Right forelimb (tissue), 1 donor: ENCODE results near the gene ZC3H18.

ENCODE experiments used
- DNase-seq: peaks from one replicate; pipeline ENCODE4 v3.0.0-alpha.2; 2018

ZC3H18 gene

GRCh38 chr16:88585269-88585668 lies 15.1 kb downstream of the ZC3H18 start:
- no peak for DNase-seq

- DNase-seq = no peak
These were observed 15.9 kb downstream of the ZC3H18 start for GRCh38 chr16:88585927-88586581.

GRCh38 chr16:88588148-88588547 lies 17.9 kb downstream of the ZC3H18 start:
- no peak for DNase-seq

GRCh38 chr16:88588754-88589153 lies 18.6 kb downstream of the ZC3H18 start:
- no peak for DNase-seq

GRCh38 chr16:88589441-88589840 lies 19.2 kb downstream of the ZC3H18 start:
- no peak for DNase-seq

GRCh38 chr16:88591577-88592021 lies 21.4 kb downstream of the ZC3H18 start:
- no peak for DNase-seq

- no peak for DNase-seq
These were observed 22.9 kb downstream of the ZC3H18 start for GRCh38 chr16:88593061-88593460.

GRCh38 chr16:88593489-88593888 lies 23.3 kb downstream of the ZC3H18 start:
- DNase-seq = no peak

GRCh38 chr16:88593910-88594309 lies 23.7 kb downstream of the ZC3H18 start:
- DNase-seq = no peak

GRCh38 chr16:88595101-88595500 lies 24.9 kb downstream of the ZC3H18 start:
- DNase-seq = no peak

- no peak for DNase-seq
These were observed 25.7 kb downstream of the ZC3H18 start for GRCh38 chr16:88595921-88596320.

GRCh38 chr16:88596483-88596882 lies 26.3 kb downstream of the ZC3H18 start:
- DNase-seq = no peak

- DNase-seq = no peak
These were observed 27.8 kb downstream of the ZC3H18 start for GRCh38 chr16:88597856-88598491.

GRCh38 chr16:88599092-88599733 lies 29.0 kb downstream of the ZC3H18 start:
- peak; percentile 55 for DNase-seq

GRCh38 chr16:88599825-88600538 lies 29.8 kb downstream of the ZC3H18 start:
- DNase-seq = no peak

- no peak for DNase-seq
These were observed 30.3 kb downstream of the ZC3H18 start for GRCh38 chr16:88600539-88600896.

GRCh38 chr16:88601313-88602036 lies 31.3 kb downstream of the ZC3H18 start:
- no peak for DNase-seq

GRCh38 chr16:88602091-88602490 lies 31.9 kb downstream of the ZC3H18 start:
- DNase-seq = no peak

- no peak for DNase-seq
These were observed 35.3 kb downstream of the ZC3H18 start for GRCh38 chr16:88605186-88606147.

GRCh38 chr16:88606148-88606757 lies 36.0 kb downstream of the ZC3H18 start:
- DNase-seq = no peak

GRCh38 chr16:88608076-88608475 lies 37.9 kb downstream of the ZC3H18 start:
- no peak for DNase-seq
